ENCODE data around the gene NME5.

NME5 gene

DNA sequence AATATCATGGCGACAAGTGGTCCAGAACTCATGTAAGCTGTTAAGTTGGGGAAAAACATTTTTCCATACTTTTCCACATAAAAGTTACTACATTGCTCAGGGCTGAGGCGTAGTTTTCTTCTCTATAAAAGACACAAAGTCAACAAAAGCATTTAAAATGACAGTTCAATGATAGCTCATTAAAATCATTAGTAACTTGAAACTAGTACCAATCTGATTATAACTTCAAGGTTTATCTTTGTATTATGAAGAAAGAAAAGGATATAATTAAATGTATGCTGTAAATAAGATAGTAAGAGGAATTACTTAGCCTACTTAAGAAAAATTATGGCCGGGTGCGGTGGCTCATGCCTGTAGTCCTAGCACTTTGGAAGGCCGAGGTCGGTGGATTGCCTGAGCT lies 9.9 kb downstream of the NME5 start:
- ATAC-seq = no peak

DNA sequence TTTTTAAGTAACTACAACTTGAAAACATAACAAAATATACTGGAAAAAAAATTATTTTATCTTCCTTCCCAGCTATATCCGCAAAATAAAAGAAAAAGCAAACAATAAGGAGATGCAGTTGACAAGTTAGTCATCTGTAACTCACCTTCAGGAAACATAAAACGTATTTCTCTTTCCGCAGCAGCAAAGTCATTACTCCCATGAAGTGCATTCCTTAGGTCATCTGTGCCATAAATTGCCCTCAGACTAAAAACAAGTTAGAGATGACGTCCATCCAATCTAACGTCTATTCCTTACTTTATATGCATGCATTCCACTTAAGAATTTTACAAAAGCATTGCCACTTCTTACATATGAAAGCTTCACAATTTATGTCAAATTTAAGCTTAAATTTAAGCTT lies 10.9 kb downstream of the NME5 start:
- ATAC-seq = no peak

DNA sequence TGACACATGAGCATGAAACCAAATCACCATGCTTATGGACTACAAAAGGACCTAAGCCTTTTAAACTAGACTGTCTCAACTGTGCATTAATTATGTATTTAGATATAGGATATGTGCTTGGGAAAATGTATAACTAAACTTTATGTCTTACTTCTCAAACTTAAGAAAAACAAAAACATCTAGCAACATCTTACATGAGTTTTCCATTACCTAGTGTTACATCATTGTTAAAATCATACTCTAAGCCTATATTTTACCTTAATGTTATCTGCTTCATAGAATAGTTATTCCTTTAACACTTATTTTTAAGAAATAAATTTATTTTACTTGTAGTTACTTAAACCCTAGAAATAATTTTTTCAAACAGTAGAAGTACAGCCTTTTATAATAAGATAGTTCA lies 24.0 kb downstream of the NME5 start:
- no peak for ATAC-seq

DNA sequence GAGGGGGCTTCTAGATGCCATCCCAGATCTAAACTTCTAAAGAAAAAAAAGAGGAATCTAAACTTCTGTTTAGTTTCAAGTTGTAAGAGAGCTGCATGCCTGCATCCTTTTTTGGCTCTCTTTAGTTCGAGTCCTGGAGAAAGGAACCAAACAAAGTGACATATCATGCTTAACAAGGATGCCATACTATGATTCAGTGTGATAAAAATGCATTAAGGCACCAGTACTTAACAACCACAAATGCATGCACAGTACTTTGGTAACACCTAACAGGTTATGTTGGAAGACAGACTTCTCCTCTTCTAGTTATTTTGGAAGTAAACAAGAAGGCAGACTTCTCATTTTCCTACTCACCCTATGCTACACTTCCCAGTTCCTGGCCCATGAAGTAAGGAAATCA lies 27.3 kb downstream of the NME5 start:
- no peak for ATAC-seq

DNA sequence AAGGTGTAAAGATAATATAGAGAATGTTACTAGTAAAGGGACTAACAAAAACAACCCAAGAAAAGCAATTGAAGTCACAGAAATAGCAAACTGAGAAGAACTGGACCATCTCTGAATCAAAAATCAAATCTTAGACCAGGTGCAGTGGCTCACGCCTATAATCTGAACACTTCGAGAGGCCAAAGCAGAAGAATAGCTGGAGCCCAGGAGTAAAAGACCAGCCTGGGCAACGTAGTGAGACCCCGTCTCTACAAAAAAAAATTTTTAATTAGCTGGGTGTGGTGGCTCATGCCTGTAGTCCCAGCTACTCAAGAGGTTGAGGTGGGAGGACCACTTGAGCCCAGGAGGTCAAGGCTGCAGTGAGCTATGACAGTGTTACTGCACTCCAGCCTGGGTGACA lies 28.0 kb downstream of the NME5 start:
- no peak for ATAC-seq

DNA sequence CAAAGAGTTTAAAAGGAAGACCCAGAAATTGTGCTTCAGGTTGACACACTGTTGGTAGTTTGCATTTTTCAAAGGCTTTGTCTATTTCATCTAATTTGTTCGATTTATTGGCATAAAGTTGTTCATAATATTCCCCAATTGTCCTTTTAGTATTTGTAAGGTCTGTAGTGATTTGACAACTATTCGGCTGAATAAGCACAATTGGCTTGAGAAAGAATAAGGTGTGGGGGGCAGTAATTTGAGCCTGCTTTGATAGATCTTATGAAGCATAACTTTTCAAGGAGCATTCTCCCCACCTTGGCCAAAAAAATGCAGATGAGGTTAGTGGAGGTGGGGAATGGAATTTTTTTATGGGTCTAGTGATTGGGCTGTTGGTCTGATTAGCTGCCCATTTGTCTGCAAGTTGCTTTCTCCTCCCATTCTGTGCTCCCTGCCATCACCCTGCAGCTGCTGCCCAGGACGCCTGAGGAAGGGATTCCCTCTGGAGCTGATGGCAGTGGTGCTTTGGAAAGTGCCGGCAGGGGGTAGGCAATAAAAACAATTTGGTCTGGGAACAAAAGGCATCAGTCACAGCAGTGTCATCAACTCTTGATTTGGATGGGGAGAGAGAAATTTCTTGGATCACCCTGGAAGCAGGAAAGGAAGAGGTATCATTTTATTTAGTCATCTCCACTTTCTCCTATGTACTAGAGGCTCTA lies 28.8 kb downstream of the NME5 start:
- no peak for ATAC-seq

DNA sequence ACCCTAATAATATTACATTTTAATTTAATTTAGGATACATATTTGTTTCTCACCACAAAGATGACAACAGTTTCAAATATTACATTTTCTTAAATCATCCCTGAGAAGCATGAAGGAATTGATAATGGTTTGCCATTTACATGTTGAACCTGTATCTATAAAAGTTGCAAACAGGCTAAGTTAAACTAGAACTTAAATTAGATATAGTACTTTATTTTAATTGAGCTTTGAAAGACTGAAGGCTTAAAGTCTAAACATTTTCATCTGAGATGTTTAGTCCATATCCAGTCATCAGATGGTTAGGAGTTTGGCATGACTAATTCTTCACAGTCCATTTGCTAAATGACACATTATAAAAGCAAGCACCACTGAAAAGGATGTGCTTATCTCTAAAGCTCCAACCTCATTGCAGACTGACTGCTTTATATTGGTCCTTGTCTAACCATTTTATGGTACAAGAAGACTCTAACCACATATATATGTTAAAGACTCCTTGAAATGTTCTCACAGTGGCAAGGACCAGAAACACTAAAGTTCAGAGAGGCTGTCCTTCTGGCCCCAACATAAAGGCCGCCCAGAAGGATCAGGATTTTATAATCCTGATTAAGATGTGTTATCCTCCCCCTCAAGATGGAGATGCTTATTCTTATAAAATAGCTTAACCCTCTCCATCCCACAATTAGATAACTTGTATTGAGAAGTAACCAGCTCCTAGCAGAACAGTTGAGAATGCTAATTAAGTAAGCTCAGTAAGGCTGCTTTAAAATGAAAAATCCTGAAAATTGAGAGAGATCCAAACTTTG lies 29.6 kb downstream of the NME5 start:
- ATAC-seq = no peak

DNA sequence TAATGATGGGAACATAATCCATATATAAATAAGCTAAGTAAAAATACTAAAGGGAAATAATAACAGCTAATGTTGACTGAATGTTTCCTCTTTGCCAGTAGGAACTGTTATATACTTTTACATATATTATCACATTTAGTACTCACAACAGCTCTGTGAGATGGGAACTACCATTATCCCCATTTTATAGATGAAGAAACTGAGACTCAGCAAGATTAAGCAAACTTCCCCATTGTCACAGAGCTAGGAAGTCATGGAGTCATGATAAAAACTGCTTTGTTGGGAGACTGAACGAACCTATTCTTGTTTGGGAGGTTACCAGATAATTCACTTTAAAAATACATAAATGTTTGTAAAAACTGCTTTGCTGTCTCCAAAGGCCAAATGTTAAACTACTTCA lies 32.0 kb downstream of the NME5 start:
- no peak for ATAC-seq

DNA sequence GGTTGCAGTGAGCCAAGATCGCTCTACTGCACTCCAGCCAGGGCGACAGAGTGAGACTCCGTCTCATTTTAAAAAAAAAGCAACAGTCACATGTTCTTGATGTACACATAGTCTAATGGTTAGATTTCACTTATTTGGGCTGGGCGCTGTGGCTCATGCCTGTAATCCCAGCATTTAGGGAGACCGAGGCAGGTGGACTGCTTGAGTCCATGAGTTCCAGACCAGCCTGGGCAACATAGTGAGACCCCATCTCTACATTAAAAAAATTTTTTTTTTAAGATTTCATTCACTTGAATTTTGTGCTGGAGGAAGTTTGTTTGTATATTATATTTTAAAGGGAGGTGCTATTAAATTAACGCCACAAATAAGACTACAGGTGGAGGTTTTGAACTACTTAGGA lies 33.5 kb downstream of the NME5 start:
- no peak for ATAC-seq

DNA sequence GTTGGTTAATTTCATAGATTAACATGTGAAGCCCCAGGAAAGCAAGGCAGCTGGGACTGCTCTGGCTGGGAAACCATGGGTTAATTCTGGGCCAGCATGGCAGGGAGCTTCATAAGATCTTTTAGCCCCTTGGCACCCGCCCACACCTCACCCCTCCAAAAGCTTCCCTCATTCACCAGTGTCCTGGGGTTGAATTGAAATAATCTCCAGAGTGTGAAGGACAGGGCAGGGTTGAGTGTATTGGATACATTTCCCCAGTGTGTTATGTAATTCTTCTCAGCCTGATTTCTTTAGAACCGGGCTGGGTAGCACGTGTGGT lies 36.0 kb downstream of the NME5 start:
- ATAC-seq = no peak

DNA sequence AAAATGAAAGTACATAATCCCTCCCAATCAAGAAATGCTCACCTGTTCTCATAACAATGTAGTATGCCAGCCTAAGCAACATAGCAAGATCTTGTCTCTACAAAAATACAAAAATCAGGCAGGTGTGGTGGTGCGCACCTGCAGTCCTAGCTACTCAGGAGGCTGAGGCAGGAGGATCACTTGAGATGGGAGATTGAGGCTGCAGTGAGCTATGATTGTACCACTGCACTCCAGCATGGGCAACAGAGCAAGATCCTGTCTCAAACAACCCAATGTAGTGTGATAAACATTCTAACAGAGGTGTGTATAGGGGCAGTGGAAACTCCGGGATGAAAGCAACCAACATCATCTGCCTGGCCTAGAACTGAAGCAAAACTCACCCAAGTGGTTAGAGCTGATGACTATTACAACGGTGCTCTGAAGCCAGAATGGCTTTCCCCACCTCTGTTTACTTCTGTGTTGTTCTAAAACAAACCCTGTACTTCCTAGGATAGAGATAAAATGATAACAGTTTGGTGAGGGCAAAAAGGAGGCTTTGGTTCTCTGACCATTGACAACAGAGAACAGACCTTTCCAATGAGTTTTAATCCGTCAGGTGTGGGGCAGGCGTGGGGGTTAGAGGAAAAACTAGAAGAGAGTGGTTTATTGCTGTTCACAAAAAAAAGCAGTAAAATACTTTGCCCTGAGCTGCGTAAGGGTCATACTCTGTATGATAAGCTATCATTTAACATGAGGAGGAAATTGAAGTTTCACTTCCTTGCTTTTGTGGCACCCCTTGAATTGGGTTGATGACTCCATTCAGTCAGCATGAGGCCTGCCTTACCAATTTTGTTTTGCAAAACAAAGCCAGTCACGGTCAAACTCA lies 36.5 kb downstream of the NME5 start:
- ATAC-seq = no peak

DNA sequence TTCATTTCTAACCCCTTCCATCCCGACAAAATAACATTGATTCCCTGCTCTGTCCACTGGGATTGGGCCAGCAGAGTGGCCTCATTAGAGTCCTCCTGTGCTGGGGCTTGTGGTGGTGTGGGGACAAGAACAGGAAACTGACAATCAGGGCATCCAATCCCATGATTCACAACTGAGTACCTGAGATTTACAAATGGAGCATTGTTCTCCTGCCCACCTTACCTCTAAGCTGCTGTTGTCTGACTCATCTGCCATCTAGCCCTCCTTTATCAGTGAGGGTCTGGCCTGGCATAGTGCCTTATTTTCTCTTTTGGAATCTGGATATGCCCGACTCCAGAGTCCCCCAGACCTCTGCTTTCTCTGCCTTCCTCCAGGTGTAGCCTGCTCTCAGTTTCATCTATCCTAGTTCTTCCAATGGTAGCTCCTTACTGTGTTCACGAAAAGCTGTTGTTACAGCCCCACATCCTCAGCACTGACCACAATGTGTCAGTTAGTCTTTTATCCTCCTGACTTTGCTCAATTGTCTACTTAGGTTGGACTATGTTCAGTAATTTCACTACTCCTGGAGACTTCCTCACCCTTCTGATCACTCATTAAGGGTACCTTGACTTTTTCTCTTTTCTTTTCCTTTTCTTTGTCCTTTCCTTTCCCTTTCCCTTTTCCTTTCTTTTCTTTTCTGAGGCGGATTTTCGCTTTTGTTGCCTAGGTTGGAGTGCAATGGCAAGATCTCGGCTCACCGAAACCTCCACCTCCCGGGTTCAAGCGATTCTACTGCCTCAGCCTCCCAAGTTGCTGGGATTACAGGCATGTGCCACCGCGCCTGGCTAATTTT lies 42.0 kb downstream of the NME5 start:
- no peak for ATAC-seq

DNA sequence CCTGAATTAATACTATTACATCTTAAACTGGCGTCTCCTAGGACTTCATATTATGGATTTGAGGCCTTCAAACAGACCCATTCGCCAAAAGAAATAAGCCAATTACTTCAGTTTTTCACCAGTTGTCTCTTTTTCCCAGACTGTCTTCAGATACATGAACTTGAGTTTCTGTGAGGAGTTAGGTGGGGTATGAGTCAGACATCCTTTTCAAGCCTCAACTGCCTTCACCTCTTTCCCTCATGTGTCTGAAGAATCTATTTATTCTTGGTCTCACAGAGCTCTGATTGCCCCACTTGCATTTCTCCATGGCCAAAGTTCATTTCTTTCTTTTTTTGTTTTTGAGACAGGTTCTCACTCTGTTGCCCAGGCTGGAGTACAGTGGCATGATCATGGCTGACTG lies 42.9 kb downstream of the NME5 start:
- ATAC-seq = no peak

DNA sequence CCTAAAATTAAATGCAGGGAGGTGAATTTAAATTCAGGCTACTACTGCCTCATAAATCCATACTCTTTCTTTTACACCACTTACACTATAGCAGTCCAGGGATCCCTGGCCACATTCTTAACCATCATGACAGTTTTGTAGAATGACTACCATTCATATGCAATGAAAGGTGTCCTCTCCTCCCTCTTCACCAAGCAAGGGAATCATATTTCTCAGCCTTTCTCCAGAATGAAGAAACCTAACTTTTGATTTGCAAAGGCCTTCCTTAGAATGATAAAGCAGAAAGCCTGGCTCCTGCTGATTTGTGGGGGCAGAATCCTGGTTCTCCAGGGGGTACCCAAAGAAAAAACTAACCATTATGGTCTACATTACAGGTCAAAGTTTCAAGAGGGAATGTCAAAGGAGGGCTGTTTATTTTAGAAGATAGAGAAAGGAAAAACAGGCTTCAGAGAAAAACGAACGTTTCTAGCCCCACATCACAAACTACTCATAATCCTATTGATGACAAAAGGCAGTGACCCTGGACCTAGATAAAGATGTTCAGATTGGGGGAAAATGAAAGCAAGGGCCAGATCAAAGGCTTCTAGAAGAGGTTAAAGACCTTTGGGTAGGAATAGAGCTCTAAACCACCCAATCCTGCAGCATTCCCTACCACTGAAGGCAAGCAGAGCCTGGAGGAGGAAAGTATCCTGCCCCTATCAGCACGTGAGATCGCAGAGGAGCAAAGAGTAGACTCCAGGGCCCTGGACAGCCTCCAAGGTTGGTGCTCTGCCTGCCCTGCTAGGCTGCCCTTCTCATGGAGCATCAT lies 43.9 kb downstream of the NME5 start:
- ATAC-seq = no peak

DNA sequence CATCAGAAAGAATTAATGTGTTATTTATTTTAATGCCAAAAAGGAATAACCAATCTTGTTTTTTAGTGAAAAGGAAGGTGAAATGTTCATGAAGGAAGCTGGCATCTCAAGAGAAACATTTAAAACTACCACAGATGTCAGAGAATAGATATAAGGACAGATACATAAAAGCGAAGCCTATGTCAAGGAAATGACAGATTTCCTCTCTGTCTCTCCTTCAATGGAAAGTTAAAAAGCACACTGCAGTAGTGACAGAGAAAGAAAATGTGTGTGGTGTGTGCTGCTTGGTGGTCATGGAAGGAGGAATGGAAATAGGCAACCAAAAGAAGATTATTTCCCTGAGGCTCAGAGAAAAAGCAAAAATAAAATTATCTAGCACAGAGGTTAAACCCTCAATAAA lies 46.2 kb downstream of the NME5 start:
- ATAC-seq = no peak

DNA sequence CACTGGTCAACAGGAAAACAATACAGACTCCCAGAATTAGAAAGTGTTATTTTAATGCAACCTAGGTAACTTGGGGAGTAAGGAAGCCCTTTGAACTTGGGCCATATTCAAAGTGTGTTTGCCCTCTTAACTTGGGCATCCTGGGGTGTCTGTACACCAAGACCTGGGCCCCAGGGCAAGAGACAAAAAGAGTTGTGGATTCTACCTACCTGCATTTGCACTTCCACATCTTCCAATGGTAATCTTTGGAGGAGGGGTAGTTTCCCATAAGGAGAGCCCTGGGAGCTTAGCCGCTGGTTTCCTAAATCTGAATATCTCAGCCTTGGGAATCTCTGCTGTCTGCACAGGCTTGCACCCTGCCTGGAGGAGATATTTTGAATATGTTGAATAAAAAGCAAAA lies 46.9 kb downstream of the NME5 start:
- ATAC-seq = no peak

DNA sequence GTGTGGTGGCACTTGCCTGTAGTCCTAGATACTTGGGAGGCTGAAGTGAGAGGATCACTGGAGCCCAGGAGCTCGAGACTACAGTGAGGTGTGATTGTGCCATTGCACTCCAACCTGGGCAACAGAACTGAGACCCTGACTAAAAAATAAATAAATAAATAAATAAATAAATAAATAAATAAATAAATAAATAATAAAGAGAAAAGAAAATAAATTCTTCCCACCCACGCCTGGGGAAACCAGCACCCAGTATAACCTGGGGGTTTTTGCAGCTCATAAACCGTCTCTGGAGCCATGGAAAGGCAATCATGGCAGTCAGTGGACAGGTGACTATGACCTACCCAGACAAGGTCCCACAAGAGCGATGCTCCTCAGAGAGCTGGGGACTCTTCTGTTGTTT lies 47.5 kb downstream of the NME5 start:
- no peak for ATAC-seq

DNA sequence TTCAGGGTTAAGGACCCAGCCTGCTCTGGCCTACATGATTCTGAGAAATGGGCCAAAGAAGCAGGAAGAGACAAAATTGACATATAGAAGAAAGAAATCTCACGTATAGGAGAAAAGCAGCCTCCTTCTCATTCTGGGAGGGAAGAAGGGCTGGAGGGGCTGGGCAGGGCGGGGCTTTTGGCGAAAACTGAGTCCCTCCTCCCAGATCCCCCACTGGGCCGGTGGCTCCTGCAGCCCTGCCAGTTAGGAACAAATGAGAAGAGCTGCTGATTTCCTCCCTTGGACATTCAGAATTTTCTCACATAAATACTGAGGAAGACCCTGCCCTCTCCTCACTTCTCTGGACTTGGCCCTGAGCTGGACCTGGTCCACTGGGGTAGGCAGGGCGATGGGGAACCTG lies 55.5 kb downstream of the NME5 start, which contains the start of gene WNT8A:
Gene WNT8A, plus strand, starts transcription at position 332 of the 400 bp plus-strand sequence. CDS start 95 bp downstream, outside the sequence.
- no peak for ATAC-seq

DNA sequence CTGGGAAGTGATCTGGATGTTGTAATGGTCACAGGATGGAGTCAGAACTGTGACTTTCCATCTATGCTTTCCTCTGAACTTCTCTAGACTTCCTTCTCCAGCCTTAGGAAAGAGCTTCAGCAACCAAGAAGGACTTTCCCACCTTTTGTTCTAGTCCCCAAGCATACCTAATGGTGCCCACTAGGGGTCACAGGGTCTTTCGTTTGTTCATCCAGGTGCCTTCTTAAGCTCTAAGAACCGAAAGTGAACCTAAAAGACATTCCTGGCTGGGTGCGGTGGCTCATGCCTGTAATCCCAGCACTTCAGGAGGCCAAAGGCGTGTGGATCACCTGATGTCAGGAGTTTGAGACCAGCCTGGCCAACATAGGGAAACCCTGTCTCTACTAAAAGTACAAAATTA lies 57.2 kb downstream of the NME5 start:
- ATAC-seq = no peak

DNA sequence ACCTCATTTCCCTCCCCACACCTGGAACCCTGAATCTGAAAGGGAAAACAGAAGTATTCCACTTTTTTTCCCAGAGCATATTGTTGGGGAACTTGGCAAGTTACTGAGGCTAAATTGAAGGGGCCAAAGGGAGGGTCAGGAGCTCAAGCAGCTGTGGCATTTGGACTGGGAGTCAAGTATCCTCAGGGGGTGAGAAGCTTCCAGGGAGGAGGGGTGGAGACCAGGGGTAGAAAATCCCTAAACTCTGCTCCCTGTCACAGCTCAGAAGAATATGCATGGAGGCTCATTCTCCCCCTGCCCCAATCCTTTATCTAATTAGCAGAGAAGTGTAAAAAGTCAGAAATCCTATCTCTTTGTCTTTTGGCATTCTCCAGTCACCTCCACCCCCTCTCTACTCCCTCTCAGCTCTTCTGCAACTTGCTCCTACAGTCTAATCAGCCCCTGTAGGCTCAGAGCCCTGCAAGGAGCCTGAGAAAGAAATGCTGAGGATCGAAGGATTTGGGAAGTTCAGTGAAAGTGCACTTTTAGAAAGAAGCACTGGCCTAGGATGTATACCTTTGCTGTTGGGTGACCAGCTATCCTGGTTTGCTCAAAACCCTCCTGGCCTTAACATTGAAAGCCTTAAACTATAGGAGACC lies 61.1 kb downstream of the NME5 start:
- no peak for ATAC-seq

DNA sequence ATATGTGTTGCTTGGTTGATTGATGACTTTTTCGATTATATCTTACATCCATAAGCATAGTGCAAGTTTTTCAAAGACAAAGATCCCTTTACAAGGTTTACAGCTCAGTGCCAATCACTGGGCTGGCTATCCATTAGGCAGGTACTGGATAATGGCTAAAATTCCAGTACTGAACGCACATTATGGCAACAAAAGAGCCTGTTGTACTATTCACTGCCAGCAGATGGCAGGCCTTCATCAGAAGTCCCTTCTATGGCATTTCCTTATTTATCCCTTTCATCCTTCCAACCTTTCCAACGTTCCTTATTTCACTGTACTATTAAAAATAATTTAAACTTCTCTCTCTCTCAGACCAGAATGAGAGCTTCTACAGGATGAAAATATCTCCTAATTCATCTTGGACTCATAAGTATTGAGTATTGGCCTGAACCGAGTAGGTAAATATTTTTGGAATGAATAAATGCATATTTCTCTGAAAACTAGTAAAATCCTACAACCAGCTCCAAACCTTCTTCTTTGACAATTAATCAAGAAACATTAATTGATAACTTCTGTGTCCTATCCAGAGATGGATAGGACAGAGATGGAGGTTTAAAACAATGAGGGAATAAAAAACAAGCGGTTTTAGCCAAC lies 62.0 kb downstream of the NME5 start:
- ATAC-seq = no peak
